Erythroblast (primary cell): ENCODE data around the gene RGS9BP.
"Not testable (repeated sequence)": the region's sequence is repeated elsewhere in the genome, so short reads cannot be mapped to it uniquely, and the experiment has no call there.

Experiments used
- GATA1 ChIP-seq: IDR thresholded peaks from 2 replicates; pipeline ENCODE4 v1.6.1; 2011; ENCODE audit warnings: low read depth, mild to moderate bottlenecking, control low read depth, low read length, moderate library complexity
- POLR2A ChIP-seq: IDR thresholded peaks from 2 replicates; pipeline ENCODE4 v1.6.1; 2011; ENCODE audit warnings: mild to moderate bottlenecking, low read length

- not testable (repeated sequence) for TF ChIP-seq POLR2A, GATA1
These were observed 21.1 kb downstream of the RGS9BP start for GRCh38 chr19:32696771-32697170.
